HG03378 (cell line): ENCODE measurements around the gene PLEKHA1.
A peak's percentile ranks its signal among the peaks of the same experiment; 100 is the strongest.

ENCODE experiments used
- ATAC-seq: cut with Tn5 transposase; IDR thresholded peaks from one replicate; pipeline ENCODE4 v1.9.1; 2021; ENCODE audit warnings: mild to moderate bottlenecking, moderate library complexity; ENCODE audit not compliant: unreplicated experiment

The PLEKHA1 gene

DNA sequence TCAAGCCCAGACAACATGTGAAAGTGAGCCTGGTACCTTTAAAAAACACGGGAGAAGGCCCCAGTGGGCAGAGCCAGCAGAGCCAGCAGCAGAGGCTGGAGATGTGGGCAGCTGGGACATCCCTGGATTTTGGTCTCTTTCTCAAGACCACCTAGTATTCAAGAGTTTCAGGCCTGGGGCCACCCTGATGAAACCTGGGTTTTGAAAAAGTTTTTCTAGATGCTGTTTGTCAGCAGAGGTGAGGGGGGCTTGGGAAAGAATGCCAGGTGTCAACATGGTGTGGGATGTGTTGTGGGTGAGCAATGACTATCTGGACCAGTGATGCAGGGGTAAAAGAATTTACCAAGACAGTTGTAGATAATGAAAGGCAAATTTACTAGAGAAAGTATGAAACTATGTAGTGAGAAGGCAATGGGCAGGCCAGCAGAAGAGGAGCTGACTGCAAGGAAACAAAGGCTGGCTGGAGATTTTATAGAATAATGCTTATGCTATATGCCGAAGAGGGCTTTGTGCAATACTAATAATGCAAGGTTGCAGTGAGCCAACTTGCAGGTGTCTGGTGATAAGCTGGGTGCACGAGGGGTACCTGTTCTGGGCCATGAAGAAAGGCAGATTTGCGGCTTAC, 28.1 kb upstream of the PLEKHA1 start:
- ATAC-seq: no peak

DNA sequence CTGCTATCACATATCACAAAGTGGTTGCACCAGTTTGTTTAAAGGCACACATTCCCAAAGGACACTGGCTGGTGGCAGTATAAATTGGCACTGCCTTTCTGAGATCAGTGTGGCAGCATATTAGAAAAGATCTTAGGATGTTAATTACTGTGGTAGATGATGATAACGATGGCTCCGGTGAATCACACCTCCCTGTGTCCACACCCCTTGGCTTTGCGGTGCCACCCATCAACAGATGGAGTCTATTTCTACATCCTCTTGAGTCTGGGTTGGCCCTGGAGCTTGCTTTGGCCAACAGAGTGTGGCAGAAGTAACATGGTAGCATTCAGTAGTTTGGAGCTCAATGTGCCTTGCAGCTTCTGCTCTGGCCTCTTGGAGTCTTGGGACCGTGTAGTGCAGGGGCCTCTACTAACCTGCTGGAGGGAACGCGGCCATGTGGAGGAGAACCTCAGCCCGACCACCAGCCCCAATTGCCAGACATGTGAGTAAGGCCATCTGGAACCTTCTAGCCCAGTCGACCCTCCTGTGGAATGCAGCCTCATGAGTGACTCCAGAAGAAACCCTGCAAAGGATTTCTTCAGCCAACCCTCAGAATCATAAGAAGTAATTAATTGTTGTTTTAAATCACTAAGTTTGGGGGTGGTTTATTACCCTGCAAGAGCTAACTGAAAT, 27.2 kb upstream of the PLEKHA1 start:
- no peak for ATAC-seq

DNA sequence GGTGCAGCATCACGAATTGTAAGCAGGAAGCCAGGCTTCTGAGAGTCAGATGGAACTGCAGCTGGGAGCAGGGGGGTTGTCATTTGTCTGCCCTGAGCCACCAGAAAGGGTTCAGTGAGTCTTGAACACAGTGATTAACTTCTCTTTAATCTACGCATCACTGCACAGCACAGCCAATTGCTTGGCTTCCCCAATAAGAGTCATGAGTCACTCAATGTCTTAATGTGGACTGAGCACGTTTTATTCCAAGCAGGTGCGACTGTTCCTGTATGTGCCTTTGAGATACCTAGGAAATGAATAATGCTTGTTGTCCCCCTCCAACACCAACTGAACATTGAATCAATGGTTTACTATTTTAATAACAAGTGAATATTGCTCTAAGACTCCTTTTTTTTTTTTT, 26.0 kb upstream of the PLEKHA1 start:
- no peak for ATAC-seq

DNA sequence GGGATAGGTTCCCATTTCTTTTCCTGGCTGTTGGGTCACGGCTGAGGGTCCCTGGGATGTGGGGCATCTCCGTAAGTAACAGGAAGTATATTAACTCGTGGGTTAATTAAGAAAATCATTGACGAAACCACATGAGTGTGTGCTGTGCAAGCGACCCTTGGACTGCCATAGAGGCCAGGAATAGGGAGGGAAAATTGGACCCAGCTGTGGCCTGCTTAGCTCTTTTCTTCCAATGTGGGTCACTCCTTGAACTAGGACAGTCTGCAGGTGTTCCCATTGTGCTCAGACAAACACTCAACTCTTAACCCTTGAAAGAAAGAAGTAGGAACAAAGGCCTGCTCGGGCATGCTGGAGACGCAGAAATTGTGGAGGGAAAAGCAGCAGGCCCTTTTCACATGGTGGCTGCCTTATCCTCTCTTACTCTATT, 25.6 kb upstream of the PLEKHA1 start:
- ATAC-seq: no peak

DNA sequence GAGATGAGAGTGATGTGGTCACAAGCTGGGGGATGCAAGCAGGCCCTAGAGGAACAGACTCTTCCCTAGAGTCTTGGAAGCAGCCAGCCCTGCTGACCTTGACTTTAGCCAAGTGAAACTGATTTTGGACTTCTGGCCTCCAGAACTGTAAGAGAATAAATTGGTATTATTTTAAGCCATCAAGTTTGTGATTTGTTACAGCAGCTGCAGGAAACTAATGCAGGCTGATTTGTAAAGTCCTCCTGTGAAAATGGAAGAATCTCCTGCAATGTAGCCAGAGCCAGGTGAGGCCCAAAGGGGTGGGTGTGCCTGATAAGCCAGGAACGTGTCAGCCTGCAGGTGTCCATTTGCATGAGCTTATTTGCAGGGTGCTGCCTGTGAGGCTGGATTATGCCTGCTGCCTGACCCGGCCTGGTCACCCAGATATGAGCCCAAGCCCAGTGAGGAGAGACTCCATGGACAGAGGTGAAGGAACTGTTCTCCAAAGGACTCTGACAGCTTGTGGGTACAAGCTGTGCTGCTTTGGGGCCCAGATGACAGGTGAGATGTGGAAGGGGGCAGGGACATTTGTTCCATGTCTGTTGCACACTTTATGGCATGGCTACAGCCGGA, 24.6 kb upstream of the PLEKHA1 start:
- ATAC-seq: no peak

DNA sequence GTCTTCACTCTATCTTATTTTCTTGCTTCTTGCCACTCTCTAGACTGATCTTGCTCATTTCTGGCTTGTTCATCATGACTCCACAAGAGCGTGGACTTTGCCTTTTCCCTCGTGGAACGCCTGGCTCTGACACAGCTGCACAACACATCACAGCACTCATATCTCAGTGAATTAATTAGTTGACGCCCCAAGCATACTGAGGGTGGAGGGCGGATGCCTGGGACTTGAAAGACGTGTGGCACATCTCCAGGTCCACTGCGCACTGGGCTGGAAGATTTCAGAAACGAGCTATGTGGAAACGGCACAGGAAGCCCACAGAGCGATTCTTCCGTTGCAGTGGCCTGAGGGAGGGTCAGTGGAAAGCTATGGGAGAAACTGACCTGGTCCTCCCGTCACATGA, 23.6 kb upstream of the PLEKHA1 start:
- ATAC-seq: no peak

DNA sequence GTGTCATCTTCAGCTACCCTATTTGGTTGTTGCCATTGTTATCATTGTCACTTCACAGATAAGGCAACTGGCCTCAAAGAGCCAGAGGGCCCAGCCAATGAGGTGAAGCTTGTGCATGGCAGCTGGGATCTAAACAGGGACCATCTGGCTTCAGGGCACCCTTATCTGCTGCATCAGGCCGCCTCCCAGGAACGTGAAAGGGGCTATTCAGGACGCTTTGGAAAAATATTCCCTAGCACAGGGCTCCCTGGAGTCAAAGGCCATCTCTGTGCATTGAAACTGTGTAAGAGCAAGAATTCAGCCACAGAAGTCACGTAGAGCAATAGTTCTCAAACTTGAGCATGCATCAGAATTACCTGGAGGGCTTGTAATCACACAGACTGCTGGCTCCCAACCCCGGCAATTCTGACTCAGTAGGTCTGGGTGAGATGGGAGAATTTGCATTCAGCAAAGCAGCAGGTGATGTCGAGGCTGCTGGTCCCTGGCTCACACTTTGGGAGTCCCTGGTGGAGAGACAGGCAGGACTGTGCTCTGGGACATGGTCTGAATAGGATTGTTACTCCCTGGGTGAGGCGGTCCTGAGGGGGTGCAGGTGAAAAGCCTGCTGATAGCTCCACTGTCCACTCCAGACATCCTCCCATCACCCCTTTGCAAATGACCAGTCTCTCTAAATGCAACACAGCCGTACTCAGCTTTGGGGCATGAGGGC, 21.5 kb upstream of the PLEKHA1 start:
- ATAC-seq: no peak

DNA sequence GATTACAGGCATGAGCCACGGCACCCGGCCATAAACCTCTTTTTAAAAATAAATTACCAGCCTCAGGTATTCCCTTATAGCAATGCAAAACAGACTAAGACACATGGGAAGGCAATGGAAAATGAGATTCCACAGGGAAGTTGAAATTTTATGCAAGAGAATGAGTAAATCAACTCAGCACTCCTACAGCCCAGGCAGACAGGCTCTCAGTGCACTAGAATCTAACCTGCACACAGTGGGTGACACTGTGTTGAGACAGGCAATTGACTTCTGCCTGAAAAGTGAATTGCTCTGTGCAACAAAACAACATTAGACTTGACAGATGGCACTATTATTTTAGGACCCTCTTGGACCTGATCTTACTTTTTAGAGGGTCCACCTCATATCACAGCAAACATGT, 20.1 kb upstream of the PLEKHA1 start:
- no peak for ATAC-seq

DNA sequence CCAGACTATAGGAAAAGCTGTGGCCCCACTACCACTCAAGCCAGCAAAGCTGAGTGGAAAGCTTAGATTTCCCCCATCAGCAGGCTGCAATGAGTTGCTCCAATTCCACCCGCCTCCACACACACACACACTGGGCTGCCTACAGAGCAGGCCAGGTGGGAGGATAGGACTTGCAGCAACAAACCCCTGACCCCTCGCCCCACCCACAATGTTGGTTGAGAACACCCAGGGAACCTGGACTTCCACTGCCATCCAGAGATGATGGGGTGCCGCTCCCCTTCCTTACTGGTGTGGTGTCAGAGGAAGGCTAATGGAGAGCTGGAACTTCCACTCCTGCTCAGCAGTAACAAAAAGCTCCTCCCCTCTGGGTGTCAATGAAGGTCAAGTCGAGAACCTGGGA, 16.8 kb upstream of the PLEKHA1 start:
- no peak for ATAC-seq

DNA sequence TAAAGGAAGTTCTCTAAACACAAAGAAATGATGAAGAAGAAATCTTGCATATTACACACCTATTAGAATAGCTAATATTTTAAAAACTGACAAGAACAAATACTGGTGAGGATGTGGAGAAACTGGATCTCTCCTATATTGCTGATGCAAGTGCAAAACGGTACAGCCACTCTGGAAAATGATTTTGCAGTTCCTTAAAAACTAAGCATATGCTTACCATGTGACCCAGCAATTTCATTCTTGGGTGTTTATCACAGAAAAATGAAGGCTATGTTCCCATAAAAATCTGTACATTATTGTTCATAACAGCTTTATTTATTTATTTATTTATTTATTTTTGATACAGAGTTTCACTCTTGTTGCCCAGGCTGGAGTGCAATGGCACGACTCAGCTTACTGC, 14.9 kb upstream of the PLEKHA1 start:
- no peak for ATAC-seq

DNA sequence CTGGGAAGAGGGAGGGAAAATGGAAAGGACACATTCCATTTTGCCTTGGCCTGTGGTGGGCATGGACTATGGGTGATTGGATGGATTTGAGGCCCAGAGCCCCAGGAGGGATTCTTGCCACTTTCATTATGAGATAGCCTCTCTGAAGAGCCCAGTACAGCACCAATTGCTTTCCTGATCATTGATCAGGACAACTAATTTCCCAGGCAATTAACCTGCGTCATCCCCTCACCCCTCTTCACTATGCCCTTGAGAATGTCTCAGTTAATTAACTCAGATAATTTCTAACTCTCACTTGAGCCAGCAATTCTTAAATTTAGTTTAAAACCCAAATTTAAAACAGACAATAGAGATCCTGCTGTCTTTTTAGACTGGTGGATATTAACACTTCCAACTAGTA, 13.5 kb upstream of the PLEKHA1 start:
- no peak for ATAC-seq

DNA sequence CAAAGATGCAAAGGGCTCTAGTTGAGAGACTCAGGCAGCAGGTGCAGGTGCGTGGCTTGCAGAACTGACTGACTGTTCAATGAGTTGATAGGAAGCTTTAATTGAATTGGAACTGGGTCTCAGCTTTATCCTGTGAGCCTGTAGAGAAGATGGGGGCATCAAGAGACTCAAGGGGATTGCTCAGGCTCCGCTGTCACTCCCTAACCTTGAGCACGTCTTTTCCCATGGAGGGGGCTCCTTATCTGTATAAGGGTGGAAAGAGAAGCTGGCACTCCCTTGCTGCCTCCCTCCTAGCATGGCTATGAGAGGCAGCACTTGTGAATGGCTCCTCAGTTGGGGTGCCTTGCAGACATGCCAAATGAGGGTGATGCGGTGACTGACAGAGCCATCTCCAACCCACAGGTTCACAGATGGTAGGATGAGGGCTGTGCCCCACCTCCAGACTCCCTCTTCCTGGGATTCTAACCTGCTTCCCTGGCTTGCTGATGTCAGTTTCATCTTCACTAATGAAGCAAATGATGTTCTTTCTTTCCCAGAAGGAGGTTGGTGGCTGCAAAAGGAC, 12.4 kb upstream of the PLEKHA1 start:
- ATAC-seq: no peak

DNA sequence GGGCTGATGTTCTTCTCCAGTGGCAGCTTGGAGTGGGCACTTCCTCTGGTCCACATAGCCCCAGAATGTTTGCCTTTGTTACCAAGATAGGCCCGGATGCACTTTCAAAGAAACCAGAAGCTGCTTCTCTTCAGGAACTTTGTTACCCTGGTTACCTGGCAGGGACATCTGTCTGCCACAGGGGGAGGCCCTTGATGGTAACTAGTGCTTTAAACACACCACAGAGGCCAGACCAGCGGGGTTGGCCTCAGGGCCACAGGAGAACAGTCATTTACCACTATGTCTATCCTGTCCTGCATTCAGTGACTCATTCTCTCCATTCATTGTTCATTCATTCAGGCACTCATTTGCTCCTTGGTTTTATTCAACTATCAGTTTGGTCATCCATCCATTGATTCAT, 11.9 kb upstream of the PLEKHA1 start:
- ATAC-seq: no peak

DNA sequence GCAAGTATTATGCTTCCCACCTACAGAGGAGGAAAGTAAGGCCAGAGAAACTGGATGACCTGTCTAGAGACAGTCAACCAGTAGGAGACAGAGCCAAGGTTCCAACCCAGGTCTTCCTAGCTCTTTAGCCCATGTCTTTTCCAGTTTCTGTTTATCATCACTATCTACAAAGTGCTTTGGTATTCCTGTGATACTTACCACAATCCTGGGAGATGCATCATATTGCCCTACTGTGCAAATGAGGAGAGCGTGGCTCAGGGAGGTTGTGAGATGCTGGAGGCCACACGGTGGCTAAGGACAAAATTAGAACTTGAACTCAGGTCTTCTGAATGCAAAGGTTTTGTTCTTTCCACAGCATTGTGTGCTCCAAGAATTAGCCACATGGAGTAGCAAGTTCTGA, 11.2 kb upstream of the PLEKHA1 start:
- ATAC-seq: no peak

DNA sequence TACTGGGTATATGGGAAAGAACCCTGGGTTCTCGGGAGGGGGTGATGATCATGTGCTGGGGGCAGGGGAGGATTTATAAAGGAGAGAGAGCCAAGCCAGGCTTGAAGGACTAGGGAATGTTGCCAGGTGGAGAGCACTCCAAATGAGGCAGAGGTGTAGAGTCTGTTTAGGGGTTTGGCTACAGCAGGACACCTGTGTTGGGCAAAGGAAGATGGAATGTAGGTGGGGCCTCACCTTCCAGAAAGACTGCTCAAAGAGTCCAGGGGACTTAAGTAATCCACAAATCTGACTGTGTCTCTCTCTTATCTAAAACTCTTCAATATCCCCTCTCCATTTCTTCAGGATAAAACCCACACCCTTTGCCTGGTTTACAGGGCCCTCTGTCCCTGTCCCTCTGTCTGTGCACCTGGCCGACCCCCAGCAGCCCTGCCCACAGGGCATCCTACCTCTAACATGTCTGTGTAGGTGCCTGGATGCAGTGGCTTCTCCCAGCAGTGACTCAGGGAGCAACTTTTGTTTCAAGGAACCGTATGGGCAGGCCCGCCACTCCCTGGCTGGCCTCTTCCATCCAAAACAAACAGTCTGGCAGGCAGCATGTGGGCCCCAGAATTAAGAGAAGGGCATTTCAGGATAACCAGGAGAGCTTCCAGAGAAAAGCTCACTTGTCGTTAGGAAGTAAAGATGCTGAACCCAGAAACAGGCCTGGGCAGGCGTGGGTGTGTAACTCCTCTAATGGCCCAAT, 10.6 kb upstream of the PLEKHA1 start:
- no peak for ATAC-seq

DNA sequence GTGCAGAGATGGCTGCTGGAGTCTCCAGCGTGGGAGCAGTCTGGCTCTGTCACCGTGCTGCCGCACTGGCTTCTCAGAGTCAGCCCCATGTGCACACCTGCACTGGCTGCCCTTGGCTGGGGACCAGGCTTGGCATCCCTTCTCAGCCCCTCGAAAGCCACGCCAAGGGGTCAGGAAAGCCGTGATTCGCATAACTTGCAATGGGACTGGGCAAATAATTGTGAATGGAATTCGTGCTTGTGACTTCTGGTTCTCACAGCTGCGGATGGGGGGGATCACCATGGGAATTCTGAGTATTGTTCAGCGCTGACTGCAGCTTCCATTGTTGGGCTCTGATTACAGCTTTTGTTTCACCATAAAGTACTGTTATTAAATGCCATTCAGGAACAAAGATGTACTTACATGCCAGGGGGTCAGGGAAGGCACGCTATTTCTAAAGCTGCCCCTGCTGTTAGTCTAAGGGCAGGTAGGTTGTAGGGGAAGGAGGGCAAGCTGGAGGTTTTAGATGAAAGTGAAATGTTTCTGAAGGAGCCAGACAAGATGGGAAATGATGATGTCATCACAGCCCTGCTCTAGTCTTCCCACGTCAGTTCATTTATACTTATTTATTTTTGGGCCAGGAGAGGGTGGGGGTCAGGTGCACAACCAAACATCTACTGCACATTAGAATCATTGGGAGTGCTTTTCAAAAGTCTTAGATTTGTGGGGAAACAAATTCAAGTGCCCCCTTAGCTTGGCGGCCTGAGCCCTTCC, 5.8 kb upstream of the PLEKHA1 start:
- no peak for ATAC-seq

DNA sequence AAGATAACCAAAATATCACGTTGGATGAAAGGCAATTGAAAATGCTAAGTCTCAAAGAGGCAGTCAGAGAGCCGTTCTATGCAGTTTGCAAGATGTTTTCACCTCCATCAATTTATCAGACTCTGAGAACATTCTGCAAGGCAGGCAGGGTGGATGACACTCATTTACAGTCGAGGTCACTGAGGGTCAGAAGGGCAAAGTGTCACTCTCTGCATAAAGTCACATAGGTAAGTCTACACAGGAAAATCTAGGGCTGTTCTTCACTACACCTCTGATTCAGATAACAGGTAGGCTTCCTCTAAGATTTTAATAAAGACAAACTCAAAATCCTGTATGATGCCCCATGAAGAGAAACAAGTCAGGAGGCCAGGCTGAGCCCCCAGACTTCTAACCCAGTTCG, 1.4 kb upstream of the PLEKHA1 start:
- no peak for ATAC-seq

DNA sequence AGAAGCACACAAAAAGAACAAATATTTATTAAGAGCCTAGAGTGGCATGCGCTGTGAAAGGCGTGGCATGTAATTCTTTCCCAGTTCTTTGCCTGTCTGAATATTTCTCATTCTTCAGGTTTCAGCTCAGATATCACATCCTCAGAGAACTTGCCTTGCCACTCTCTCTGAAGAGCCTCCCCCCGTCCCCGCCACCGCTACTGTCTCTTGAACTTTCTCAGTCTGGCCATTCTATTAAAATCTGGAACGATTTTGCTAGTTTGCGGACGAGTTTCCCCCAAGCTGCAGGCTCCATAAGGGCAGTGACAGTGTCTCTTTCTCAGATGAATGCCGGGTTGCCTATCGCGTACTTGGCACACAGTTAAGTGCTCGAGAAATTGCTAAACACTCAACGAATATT, 787 bp upstream of the PLEKHA1 start:
- ATAC-seq: no peak

DNA sequence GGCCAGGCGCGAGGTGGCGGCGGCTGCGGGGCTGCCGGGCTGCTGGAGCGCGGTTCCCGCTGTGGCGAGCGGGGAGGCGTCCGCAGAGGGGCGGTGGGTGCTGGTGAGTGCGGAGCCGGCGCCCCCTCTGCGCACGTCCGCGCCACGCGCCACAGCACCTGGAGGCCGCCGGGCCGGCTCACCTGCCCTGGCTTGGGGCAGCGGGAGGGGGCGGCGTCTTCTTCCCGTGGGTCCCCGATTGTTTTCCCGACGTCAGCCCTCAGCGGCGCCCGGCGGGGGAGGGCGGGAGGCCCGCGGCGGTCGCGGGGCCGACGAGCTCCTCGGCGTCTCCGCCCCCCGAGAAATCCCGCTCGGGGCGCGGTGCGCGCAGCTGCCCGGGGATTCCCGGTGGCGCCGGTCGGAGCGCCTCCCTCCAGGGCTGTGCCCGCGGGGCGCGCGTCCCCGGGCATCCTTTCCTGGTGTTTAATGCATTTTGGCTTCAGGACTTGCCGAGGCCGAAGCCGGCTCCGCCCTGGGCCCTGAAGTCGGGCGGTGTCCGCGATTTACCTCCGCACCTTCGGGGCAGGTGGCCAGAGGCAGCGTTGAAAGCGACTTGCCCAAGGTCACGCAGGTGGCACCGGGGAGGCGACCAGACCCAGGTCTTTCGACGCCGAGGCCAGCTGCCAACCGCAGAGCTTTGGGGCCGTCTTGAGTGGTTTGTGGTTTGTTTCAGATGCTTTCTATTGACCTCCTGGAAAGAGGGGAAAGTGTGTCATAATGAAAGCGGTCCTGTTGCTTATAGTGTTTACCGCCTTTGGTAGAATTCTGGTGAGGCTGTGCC, 561 bp downstream of the PLEKHA1 start:
- ATAC-seq: peak; percentile 66
